ENCODE measurements around the gene SHB. TPM values are rescaled to one million over a fixed set of nuclear protein-coding genes. Genes with fewer than 3 reads are reported as not detected.

SHB gene
- total RNA-seq, 2 donors from 2014 or later = 53.2 to 54.8 TPM

DNA sequence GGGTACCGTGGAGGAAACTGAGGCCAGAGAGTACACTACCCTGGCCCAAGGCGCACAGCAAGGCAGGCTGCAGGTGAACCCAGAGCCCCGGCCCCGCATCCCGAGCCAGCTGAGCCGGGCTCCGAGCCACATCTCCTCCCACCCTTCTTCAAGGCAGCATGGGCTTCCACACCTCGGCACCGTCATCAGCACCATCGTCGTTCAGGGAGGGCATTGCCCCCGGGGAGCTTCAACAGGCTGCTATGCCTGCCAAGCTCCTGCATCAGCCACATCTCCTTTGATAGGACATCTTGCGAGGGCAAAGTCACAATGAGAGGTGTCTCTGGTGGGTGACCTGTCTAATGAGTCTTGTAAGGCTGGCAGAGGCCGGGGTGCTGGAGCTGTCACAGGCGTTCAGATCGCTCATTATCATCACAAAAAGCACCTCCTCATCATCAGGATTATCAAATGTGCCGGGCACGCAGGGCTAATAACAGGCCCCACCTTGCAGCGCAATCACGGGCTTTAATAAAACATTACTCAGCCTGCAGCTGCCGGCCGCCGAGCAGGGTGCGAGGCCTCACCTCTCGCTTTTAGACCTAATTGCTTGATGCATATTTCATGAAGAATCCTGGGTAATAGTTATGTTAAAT is 145.1 kb downstream of the SHB start:
- H3K27me3 ChIP-seq (replicated peaks; ENCODE audit: insufficient read depth) = no peaks in the 10 kb centered on the region
- intact Hi-C loops (cut with DNase I) = loop anchor here (5.0 kb wide), 1 partner anchor 73 kb away; no protein-coding TSS in a partner anchor
- H3K9me3 ChIP-seq = no peaks in the 10 kb centered on the region
- 94% methylated on average over 25 of the region's 25 CpGs for WGBS
- no peak for TF ChIP-seq POLR2AphosphoS5 (IDR thresholded peaks at IDR 0.05)
- TF ChIP-seq, protein P1, sequence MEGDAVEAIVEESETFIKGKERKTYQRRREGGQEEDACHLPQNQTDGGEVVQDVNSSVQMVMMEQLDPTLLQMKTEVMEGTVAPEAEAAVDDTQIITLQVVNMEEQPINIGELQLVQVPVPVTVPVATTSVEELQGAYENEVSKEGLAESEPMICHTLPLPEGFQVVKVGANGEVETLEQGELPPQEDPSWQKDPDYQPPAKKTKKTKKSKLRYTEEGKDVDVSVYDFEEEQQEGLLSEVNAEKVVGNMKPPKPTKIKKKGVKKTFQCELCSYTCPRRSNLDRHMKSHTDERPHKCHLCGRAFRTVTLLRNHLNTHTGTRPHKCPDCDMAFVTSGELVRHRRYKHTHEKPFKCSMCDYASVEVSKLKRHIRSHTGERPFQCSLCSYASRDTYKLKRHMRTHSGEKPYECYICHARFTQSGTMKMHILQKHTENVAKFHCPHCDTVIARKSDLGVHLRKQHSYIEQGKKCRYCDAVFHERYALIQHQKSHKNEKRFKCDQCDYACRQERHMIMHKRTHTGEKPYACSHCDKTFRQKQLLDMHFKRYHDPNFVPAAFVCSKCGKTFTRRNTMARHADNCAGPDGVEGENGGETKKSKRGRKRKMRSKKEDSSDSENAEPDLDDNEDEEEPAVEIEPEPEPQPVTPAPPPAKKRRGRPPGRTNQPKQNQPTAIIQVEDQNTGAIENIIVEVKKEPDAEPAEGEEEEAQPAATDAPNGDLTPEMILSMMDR (IDR thresholded peaks at IDR 0.05) = no peak
- no peak for TF ChIP-seq POLR2A (IDR thresholded peaks at IDR 0.05)
- H3K36me3 ChIP-seq = no peaks in the 10 kb centered on the region
- no peak overlapping the region for H3K27ac ChIP-seq
- no peak overlapping the region for H3K4me3 ChIP-seq
- peaks cover 6% of the 10 kb centered on the region for H3K4me1 ChIP-seq (replicated peaks)
- no peak for DNase-seq (ENCODE audit: low spot score)

DNA sequence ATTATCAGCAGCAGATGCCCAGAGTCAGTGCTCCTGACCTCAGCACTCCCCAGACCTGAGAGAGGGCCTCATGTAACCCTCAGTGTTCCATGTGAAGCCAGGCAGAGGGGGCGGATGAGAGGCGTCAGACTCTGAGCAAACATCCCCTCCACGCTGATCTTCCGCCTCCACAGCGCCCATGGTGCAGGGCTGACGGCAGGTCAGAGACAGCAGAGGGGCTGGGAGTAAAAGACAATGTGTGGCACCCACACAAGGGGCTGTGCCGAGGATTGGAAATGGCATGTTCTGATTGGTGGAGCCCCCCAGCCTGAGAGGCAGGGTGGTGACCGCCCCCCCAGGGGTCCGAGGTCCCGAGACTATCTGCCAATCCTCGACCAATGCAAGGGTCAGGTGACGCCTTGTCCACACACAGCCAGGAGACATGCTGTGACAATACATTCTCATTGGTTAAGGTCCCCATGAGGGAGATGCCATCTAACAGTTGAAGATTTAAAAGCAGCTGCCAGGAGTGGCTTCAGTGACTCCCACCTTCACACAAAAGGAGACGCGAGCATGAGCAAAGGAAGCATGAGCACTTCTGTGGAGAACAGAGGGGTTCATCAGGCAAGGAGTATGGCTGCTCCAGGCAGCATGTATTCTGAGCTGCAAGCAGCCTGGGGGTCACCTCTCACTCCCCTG is 145.8 kb downstream of the SHB start:
- H3K36me3 ChIP-seq = no peaks in the 10 kb centered on the region
- H3K9me3 ChIP-seq = no peaks in the 10 kb centered on the region
- H3K27me3 ChIP-seq (replicated peaks; ENCODE audit: insufficient read depth) = no peaks in the 10 kb centered on the region
- peak overlapping the region in 1 of 2 donors; percentile 45 for H3K27ac ChIP-seq
- no peak for DNase-seq (ENCODE audit: low spot score)
- intact Hi-C loops (cut with DNase I) = loop anchor here (5.0 kb wide), 1 partner anchor 74 kb away; no protein-coding TSS in a partner anchor
- no peak overlapping the region for H3K4me3 ChIP-seq
- TF ChIP-seq, protein P1 (IDR thresholded peaks at IDR 0.05) = no peak
- TF ChIP-seq POLR2AphosphoS5 (IDR thresholded peaks at IDR 0.05) (no peak), POLR2A (IDR thresholded peaks at IDR 0.05) (no peak)
- WGBS = 64% methylated on average over 14 of the region's 14 CpGs
- H3K4me1 ChIP-seq (replicated peaks) = peaks cover 6% of the 10 kb centered on the region

DNA sequence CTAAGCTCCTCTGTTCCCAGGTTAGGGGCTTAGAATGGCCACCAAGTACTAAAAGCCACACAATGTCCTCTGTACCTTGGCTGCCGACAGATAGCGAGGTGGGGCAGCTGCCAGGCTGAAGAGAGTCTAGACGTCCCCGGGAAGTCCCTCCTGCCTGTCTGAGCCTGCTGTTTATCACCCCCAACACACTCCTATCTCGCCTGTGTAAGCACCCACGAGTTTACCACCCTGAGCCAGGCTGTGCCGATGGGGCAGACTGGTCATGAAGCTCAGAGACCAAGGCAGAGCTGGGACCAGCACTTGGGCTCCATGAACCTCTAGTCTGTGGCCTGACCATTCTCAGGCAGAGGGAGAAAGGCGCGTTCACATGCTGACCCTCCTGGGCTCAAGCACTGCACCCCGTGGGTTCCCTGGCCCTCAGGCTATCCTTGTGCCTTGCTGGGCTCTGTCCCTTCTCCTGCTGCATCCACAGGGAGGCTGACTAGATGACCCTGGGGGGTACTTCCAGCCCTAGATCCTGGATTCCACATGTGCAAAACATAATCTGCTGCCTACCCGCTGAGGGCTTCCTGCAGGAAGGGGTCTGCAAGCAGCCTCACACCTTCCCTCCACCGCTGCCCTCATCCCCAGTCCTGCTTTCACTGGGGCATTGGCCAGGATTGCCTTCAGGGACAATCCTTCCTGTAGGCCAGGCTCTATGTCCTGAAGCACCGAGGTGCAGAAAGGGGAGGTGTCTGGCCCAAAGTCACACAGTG is 146.5 kb downstream of the SHB start:
- Histone ChIP-seq H3K27me3 (replicated peaks; ENCODE audit: insufficient read depth) (no peaks in the 10 kb centered on the region), H3K4me3 (no peak overlapping the region), H3K9me3 (no peaks in the 10 kb centered on the region), H3K27ac (peak overlapping the region; percentile 45), H3K36me3 (no peaks in the 10 kb centered on the region), H3K4me1 (replicated peaks) (peaks cover 6% of the 10 kb centered on the region)
- WGBS = 42% methylated on average over 12 of the region's 13 CpGs
- no peak for TF ChIP-seq POLR2AphosphoS5 (IDR thresholded peaks at IDR 0.05)
- TF ChIP-seq, protein P1 (IDR thresholded peaks at IDR 0.05) = no peak
- TF ChIP-seq POLR2A (IDR thresholded peaks at IDR 0.05) = no peak
- peak; percentile 55 for DNase-seq (ENCODE audit: low spot score)
- intact Hi-C loops (cut with DNase I) = loop anchor here (5.0 kb wide), 1 partner anchor 75 kb away; no protein-coding TSS in a partner anchor

DNA sequence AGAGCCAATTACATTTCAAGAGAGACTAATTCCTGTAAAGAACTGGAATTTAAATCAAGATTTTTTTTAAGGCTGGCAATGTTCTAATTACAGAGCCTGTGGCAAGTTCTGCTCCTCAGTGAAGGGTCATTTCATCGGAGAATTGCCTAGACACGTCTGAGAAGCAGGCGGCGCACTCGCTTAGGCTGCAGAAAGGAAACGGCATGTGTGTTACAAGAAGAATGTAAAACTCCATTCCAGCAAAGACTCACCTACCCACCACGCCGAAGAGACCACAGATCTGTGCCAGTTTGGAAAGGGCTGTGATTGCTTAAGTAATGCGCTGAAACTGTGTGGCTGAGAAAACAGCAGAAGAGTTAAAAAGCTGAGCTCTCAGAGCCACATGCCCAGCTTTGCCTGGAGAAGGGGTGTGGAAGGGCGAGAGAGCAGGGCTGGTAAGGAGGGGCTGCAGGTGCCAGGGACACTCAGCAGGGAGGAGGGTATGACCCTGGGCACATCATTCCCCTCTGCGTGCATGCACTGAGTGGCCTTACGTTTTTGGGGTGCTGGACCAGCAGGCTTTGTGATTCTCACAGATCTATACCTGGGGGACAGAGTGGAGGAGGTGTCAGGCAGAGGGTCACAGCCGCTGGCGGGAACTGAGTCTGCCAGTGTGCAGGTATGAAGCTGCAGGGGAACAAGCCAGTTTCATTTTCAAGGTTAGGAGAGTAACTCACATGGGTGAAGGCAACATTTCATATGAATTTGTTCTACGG is 147.3 kb downstream of the SHB start:
- Histone ChIP-seq H3K4me1 (replicated peaks) (peaks cover 3% of the 10 kb centered on the region), H3K27me3 (replicated peaks; ENCODE audit: insufficient read depth) (no peaks in the 10 kb centered on the region), H3K4me3 (no peak overlapping the region), H3K36me3 (no peaks in the 10 kb centered on the region), H3K27ac (peak overlapping the region; percentile 45), H3K9me3 (no peaks in the 10 kb centered on the region)
- intact Hi-C loops (cut with DNase I) = loop anchor here (5.0 kb wide), 1 partner anchor 76 kb away; no protein-coding TSS in a partner anchor
- no peak for TF ChIP-seq POLR2A (IDR thresholded peaks at IDR 0.05)
- TF ChIP-seq POLR2AphosphoS5 (IDR thresholded peaks at IDR 0.05) = peak; percentile 80
- TF ChIP-seq, protein P1 (IDR thresholded peaks at IDR 0.05) = peak in 3 of 4 experiments; percentile 37 to 72 (median 70)
- peak; percentile 85 for DNase-seq (ENCODE audit: low spot score)
- 36% methylated on average over 15 of the region's 15 CpGs for WGBS

Data from prostate gland (tissue), 2 donors.